Stimulated activated CD8-positive, alpha-beta memory T cell treated with anti-CD3 and anti-CD28 coated beads, Interleukin-12 subunit alpha, Interleukin-12 subunit beta, amount 100 ng/mL, for 4 hours (primary cell): ENCODE measurements around the gene PHACTR1.

Experiments used
- DNase-seq: peaks from one replicate; pipeline ENCODE4 v3.0.0-alpha.2; 2020; ENCODE audit warnings: low read depth

PHACTR1 gene

GRCh38 chr6:13072686-13073347 lies 356.2 kb downstream of the PHACTR1 start:
- no peak for DNase-seq

- no peak for DNase-seq
These were observed 358.0 kb downstream of the PHACTR1 start for GRCh38 chr6:13074415-13075140.

- no peak for DNase-seq
These were observed 358.7 kb downstream of the PHACTR1 start for GRCh38 chr6:13075141-13075845.

DNA sequence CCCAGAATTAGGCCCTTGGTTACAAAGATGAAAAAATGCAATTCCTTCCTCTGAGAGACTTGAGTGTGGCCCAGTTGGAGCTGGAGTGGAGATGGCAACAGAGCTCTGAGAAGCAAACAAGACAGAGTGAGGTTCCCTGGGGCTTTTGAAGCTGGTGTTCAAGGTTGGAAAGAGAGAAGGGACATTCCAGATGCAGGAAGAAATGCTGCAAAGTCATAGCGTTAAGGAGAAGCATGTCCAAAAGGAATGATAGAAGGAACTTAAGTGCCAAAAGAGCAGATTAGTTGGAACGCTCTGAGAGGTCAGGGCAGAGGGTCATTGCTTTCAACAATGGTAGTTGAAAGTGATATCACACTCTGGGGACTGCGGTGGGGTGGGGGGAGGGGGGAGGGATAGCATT lies 360.0 kb downstream of the PHACTR1 start:
- no peak for DNase-seq

DNA sequence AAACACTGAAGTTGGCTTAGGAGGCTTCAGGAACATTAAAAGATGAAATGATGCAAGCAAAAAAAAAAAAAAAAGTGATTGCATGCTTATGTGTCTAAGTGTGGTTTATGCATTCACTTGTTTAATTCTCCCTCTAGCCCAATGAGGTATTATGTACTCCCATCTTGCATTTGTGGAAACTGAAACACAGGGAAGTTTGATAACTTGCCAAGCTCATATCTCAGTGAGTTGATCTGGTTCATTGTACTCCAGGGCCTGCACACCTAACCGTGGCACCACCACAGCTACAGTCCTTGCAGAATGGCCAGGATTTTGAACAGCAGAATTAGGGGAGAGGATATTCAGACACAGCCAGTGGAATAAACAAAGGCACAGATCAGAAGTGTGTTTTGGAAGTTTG lies 360.6 kb downstream of the PHACTR1 start:
- no peak for DNase-seq

DNA sequence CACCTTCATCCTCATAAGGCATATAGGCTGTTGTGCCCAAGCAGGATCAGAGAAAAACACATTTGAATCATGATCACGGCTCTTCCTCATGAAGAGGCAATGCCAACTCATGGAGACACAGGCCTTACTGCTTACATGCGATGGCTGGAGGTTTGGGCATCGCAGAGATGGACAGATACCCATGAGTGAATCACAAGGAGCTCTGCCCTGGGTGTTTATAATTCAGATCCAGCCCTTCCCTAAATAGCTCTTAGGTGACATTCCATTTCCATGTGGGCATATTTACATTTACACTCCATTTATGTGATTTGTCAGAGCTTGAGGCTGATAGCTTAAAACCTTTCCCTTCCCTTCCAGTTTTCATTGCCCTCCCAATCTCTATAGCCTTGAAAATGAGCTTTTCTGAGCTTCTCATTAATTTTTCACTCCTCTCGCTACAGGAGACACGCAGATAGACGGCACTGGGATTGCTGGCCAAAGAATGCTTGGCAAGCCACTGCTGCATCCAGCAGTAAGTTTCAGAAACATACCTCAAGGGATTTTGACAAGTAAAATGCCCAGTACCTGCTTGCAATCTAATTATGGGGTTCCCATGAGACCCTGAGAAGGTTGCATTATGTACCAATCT lies 362.6 kb downstream of the PHACTR1 start:
- no peak for DNase-seq

DNA sequence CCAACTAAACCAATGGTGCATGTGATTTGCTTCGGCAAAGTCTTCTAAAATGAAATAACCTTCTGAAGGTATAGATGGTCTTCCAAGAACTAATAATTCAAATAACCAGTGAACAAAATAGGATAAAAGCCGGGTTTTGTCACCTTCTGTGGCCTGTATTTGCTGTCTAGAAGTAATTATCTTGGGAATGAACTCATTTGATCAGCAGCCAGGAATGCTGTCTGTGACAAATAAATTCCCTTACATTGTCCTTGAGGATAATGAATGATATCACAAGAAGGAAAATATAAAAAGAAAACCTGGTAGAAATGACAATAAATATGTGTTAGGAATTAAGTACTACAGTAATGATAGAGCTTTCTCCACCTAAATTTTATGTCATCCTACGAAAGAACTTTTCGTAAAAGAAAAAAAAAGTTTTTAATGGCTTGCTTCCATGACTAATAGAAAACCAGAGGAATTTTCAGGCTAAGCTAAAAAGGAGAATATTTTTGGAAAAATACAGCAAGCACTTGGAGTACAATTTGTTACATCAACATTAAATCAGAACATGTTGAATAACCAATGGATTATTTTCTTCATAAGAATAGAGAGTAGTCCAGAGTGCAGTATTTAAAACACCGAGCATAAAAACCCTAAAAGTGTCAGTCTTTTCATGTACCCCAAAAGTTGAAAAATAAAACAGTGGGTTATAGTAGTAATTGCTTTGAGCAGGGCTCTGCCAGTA lies 364.1 kb downstream of the PHACTR1 start:
- no peak for DNase-seq

DNA sequence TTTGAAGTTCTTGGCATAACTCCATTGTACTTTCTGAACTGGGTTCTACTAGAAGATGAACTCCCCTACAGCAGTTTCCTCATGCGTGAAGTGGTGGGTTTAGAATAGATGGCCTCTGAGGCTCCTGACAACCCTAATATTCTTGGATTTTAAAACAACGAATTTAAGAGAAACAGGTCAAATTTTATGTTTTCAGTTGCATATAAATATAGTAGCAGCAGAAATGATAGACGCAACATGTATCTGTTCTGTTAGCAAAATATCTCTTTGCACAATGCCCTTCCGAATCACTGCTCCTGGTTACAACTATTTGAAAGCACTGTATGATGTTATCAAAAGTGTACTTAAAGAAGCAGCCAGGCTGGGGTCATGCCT lies 364.6 kb downstream of the PHACTR1 start:
- no peak for DNase-seq

DNA sequence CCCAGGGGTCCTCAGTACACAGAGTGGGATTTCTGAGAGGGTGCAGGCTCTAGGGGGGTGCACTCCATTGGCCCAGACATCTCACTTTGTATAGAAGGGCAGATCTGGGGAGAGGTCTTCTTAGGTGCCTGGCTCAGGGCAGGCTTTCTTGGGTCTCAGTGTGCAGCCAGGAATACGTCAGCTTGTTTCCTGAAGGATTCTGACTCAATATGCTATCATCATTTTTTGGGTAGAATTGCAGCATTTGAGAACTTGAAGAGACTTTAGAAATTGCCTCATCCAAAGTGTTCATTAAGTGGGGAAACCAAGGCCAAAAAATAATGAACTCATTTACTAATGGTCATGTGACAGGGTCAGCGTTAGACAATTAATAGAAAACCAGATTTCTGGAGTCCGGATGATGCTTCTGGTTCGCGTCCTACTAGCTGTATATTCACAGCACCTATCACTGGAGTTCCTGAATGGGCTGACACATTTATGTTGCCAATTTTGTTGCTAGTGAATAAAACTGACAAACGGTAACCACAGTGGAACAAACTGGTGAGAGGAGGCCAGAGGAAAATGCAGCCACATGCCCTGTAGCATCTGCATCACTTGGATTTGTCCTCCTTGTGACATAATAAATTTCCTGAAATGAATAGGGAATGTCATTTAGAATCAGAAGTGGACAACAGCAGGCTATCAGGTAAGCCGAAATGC lies 372.9 kb downstream of the PHACTR1 start:
- no peak for DNase-seq

DNA sequence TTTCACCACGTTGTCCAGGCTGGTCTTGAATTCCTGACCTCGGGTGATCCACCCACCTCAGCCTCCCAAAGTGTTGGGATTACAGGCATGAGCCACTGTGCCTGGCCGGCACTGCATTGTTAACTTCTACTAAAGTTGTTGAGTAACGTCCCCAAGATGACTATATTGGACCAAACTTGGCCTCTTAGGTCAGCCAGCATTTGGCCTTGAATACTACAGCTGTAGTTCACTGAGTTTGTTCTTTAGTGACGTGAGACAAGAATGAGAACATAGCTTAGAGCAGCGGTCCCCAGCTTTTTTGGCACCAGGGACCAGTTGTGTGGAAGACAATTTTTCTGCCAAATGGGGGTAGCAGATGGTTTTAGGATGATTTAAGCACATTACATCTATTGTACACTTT lies 374.6 kb downstream of the PHACTR1 start:
- DNase-seq = no peak

DNA sequence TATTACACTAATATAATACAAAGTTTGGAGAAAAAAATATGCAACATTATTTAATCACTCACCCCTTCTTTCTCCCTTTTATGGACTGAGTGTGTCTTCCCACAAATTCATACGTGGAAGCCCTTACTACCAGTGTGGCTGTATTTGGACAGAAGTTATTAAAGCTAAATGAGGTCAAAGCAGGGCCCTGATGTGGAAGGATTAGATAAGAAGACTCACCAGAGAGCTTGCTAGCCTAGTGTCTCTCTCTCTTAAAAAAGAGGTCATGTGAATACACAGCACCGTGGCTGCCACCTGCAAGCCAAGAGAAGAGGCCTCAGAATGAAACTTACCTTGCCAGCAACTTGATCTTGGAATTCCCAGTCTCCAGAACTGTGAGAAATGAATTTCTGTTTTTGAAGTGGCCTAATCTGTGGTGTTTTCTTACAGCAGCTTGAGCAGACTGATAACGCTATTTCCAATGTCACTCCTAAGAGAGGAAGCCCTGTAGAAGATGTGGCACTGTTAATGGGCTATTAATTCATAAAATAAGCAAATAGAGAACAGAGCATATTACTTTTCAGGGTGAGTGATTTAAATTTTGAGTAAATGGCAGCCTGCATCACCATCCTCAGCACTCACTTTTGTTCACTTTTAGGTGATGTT lies 378.3 kb downstream of the PHACTR1 start:
- no peak for DNase-seq

- no peak for DNase-seq
These were observed 379.5 kb downstream of the PHACTR1 start for GRCh38 chr6:13096084-13096483.

DNA sequence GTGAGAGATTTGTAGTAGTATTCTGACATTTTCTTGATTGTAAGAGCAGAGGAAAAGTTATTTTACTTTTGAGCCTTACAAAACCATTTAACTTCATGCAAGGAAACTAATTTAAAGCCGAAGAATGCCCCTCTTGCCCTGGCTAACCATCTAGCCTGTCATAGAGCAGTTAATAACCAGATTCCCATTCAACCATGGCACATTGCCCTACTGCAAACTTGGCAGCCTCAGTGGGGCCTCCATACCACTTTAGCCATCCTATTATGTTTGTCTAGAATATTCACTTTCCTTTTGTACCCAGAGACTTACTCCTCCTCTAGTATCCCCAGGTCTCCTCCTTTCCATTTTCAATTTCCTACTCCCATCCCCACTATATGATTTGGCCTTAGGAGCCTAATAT lies 380.9 kb downstream of the PHACTR1 start:
- no peak for DNase-seq

DNA sequence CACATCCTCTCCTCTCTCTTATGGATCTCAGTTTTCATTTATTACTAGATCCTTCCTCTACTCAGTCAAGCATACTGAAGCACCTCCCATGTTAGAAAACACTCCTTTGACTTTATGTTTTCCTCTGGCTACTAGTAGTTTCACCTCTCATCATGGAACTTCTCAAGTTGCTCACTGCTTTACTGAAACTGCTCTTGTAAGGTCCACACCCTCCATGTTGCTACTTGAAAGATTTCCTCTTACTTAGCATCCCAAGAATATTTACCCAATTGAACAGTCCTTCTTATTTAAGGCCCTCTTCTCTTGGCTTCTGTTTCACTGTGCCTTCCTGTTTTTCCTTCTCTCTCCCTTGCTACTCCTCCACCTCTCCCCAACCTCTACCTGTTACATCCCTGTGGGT lies 381.4 kb downstream of the PHACTR1 start:
- DNase-seq = no peak

- no peak for DNase-seq
These were observed 382.4 kb downstream of the PHACTR1 start for GRCh38 chr6:13098793-13099570.

GRCh38 chr6:13099771-13100170 lies 383.2 kb downstream of the PHACTR1 start:
- no peak for DNase-seq

GRCh38 chr6:13101409-13101808 lies 384.8 kb downstream of the PHACTR1 start:
- DNase-seq = no peak

GRCh38 chr6:13101985-13102384 lies 385.4 kb downstream of the PHACTR1 start:
- no peak for DNase-seq

- DNase-seq = no peak
These were observed 386.6 kb downstream of the PHACTR1 start for GRCh38 chr6:13103169-13103568.

- no peak for DNase-seq
These were observed 388.6 kb downstream of the PHACTR1 start for GRCh38 chr6:13105139-13105538.
